ENCODE measurements around the gene NPC1L1.

DNA sequence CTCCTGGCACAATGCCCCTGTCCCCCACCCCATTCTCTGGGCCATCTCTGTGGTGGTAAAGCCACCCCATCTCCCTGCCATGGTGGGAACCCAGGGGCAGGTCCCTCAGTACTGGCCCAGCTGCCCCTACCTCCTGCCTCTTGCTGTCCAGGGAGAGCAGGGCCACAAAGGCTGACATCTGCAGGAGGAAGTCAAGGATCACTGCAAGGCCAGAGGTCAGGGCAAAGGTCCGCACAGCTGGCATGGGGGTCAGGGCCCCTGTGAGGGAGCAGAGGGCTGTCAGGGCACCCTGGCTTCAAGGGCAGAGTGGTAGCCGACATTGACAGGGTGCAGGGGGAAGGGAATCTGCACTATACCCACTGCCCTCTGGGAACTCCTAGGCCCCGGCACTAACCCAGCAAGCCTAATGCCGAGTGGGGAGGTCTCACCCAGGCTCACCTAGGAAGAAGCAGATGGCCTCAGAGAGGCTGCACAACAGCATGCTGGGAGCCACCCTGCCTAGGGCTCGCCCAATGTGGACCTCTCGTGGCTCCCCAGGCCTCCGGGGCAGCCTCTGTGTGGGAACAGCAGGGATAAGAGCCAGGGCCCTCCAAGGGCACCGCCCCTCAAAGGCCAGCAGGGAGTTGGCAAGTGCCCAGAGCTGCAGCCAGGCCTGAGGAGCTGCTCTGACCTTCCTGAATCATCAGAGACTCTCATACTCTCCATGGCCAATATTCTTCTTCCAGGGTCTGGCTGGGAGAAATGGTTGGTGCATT is 7.7 kb downstream of the NPC1L1 start:
- TF ChIP-seq, protein P1, sequence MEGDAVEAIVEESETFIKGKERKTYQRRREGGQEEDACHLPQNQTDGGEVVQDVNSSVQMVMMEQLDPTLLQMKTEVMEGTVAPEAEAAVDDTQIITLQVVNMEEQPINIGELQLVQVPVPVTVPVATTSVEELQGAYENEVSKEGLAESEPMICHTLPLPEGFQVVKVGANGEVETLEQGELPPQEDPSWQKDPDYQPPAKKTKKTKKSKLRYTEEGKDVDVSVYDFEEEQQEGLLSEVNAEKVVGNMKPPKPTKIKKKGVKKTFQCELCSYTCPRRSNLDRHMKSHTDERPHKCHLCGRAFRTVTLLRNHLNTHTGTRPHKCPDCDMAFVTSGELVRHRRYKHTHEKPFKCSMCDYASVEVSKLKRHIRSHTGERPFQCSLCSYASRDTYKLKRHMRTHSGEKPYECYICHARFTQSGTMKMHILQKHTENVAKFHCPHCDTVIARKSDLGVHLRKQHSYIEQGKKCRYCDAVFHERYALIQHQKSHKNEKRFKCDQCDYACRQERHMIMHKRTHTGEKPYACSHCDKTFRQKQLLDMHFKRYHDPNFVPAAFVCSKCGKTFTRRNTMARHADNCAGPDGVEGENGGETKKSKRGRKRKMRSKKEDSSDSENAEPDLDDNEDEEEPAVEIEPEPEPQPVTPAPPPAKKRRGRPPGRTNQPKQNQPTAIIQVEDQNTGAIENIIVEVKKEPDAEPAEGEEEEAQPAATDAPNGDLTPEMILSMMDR (IDR thresholded peaks at IDR 0.05 in 4 of 5, conservative IDR thresholded peaks at IDR 0.05 in 1 of 5) = no peak
- TF ChIP-seq POLR2A (IDR thresholded peaks at IDR 0.05) = no peak
